ENCODE results near the gene IL12RB2.

GRCh38 chr1:67316180-67316902 is 8.7 kb downstream of the IL12RB2 start:
- TF ChIP-seq REST (IDR thresholded peaks at IDR 0.05; ENCODE audit: insufficient read depth in 1 of 2, low read depth in 2 of 2, low read length in 2 of 2) (no peak), SIN3A (IDR thresholded peaks at IDR 0.05; ENCODE audit: borderline replicate concordance, insufficient read depth, low read length) (no peak), POLR2AphosphoS5 (IDR thresholded peaks at IDR 0.05; ENCODE audit: low read depth, low read length) (no peak)

Data from PFSK-1 (cell line).